HG02885 (cell line): ENCODE results near the gene NBPF11.
"Not testable (repeated sequence)": the region's sequence is repeated elsewhere in the genome, so short reads cannot be mapped to it uniquely, and the experiment has no call there.

ENCODE experiments used
- ATAC-seq: cut with Tn5 transposase; IDR thresholded peaks from one replicate; pipeline ENCODE4 v1.9.1; 2021; ENCODE audit warnings: mild to moderate bottlenecking; ENCODE audit not compliant: unreplicated experiment, poor library complexity

The NBPF11 gene

DNA sequence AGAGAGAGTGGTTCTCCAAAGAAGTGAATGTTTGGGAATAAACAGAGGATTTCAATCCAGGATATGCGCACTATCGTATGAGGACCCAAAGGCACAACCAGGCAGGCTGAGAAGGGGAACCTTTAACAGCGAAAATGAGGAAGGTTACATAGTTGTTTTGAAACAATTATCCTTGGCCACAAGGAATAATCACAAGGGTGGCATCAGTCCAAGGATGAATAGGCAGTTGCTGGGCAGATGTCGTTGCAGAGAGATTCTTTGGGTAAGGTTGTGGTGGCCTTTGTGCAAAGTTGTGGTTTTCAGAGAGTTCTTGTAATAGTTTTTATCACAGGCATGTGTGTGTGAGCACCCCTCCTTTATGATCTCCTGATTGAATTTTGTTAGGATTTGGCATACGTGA lies 94.7 kb downstream of the NBPF11 start:
- not testable (repeated sequence) for ATAC-seq
